ENCODE measurements around the gene EIF4G3.

EIF4G3 gene

GRCh38 chr1:20987831-20988825 is 188.6 kb downstream of the EIF4G3 start:
- no peak for DNase-seq

GRCh38 chr1:20983297-20983889 is 193.3 kb downstream of the EIF4G3 start:
- no peak for DNase-seq

- no peak for DNase-seq
These were observed 194.4 kb downstream of the EIF4G3 start for GRCh38 chr1:20982316-20982715.

- DNase-seq = no peak
These were observed 194.8 kb downstream of the EIF4G3 start for GRCh38 chr1:20981915-20982314.

- DNase-seq = no peak
These were observed 196.6 kb downstream of the EIF4G3 start for GRCh38 chr1:20980051-20980450.

- DNase-seq = no peak
These were observed 198.3 kb downstream of the EIF4G3 start for GRCh38 chr1:20978413-20978812.

GRCh38 chr1:20975668-20976067 is 201.0 kb downstream of the EIF4G3 start:
- no peak for DNase-seq

GRCh38 chr1:20974951-20975350 is 201.7 kb downstream of the EIF4G3 start:
- DNase-seq = no peak

GRCh38 chr1:20974069-20974468 is 202.6 kb downstream of the EIF4G3 start:
- no peak for DNase-seq

- DNase-seq = no peak
These were observed 203.8 kb downstream of the EIF4G3 start for GRCh38 chr1:20972855-20973254.

GRCh38 chr1:20964540-20965484 is 211.9 kb downstream of the EIF4G3 start:
- no peak for DNase-seq

- DNase-seq = no peak
These were observed 214.0 kb downstream of the EIF4G3 start for GRCh38 chr1:20962576-20963258.

- no peak for DNase-seq
These were observed 218.3 kb downstream of the EIF4G3 start for GRCh38 chr1:20958430-20958829.

- DNase-seq = no peak
These were observed 220.4 kb downstream of the EIF4G3 start for GRCh38 chr1:20956272-20956671.

- no peak for DNase-seq
These were observed 226.0 kb downstream of the EIF4G3 start for GRCh38 chr1:20950679-20951078.

GRCh38 chr1:20949871-20950590 is 226.7 kb downstream of the EIF4G3 start:
- no peak for DNase-seq

- no peak for DNase-seq
These were observed 228.6 kb downstream of the EIF4G3 start for GRCh38 chr1:20948101-20948500.

GRCh38 chr1:20947409-20947808 is 229.3 kb downstream of the EIF4G3 start:
- no peak for DNase-seq

GRCh38 chr1:20936621-20937020 is 240.1 kb downstream of the EIF4G3 start:
- DNase-seq = no peak

GRCh38 chr1:20936216-20936615 is 240.5 kb downstream of the EIF4G3 start:
- DNase-seq = no peak

- DNase-seq = no peak
These were observed 241.0 kb downstream of the EIF4G3 start for GRCh38 chr1:20935717-20936116.
